ENCODE data around the gene SOX6.

DNA sequence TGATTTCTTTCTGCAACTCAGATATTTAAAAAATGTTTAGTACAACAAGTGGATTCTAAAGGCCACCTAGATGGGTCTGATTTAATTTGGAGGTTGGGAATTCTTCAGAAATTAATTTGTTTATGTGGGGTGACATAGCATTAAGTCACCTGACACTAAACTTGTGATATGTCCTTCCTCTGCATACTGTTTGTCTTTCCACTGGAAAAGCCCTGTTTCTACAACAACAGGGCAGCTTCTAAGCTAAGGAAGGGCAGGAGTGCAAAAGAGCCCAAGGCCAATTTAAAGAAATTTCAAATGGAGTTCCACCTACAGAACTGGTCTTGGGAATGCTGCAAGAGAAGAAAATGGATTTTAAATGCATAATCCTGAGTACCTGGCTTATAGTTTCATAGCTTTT, 319.2 kb downstream of the SOX6 start:
- TF ChIP-seq POLR2G (IDR thresholded peaks at IDR 0.05; ENCODE audit: low read depth, low read length) (no peak), ZNF501 (CRISPR knock-in tag; IDR thresholded peaks at IDR 0.05) (no peak), PITX1 (CRISPR knock-in tag; IDR thresholded peaks at IDR 0.05) (no peak), NR2F1 (CRISPR knock-in tag; IDR thresholded peaks at IDR 0.05) (no peak), HNRNPUL1 (IDR thresholded peaks at IDR 0.05; ENCODE audit: low read depth, low read length) (no peak), ZNF274 (CRISPR knock-in tag; IDR thresholded peaks at IDR 0.05) (no peak), MYC (CRISPR knock-in tag; IDR thresholded peaks at IDR 0.05; ENCODE audit: borderline replicate concordance) (no peak), JUNB (CRISPR knock-in tag; IDR thresholded peaks at IDR 0.05; ENCODE audit: borderline replicate concordance) (no peak)
- TF ChIP-seq, protein P1, sequence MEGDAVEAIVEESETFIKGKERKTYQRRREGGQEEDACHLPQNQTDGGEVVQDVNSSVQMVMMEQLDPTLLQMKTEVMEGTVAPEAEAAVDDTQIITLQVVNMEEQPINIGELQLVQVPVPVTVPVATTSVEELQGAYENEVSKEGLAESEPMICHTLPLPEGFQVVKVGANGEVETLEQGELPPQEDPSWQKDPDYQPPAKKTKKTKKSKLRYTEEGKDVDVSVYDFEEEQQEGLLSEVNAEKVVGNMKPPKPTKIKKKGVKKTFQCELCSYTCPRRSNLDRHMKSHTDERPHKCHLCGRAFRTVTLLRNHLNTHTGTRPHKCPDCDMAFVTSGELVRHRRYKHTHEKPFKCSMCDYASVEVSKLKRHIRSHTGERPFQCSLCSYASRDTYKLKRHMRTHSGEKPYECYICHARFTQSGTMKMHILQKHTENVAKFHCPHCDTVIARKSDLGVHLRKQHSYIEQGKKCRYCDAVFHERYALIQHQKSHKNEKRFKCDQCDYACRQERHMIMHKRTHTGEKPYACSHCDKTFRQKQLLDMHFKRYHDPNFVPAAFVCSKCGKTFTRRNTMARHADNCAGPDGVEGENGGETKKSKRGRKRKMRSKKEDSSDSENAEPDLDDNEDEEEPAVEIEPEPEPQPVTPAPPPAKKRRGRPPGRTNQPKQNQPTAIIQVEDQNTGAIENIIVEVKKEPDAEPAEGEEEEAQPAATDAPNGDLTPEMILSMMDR (CRISPR knock-in tag; IDR thresholded peaks at IDR 0.05), result no peak
